GM12878 (cell line): Measurements from ENCODE around the gene PLA2G15. TPM values are rescaled to one million over a fixed set of nuclear protein-coding genes. Genes with fewer than 3 reads are reported as not detected.

Source experiments
- ATAC-seq: fragments of 200-7000 bp; cut with Tn5 transposase; 3 replicates; pipeline ENCODE4 v1.9.1; 2020; ENCODE audit warnings: mild to moderate bottlenecking, moderate library complexity
- BruUV-seq: library from RNA; stranded (reverse); fragments of 400-500 nt; replicated peaks from 2 replicates; lab custom pipeline; 2021; lab: Mats Ljungman, UMichigan
- CTCF ChIA-PET: fragments of 300-600 bp; sonication (Branson Sonifier 250); formaldehyde crosslinking; extraction: SDS; loops from one replicate; lab custom pipeline; 2021; ENCODE audit warnings: inconsistent platforms; lab: Yijun Ruan, JAX
- POLR2A ChIA-PET: fragments of 350-600 bp; formaldehyde crosslinking; extraction: SDS; loops from one replicate; lab custom pipeline; 2021; ENCODE audit warnings: inconsistent platforms; lab: Charles Lee
- RAD21 ChIA-PET: fragments of 300-600 bp; sonication (Branson Sonifier 250); formaldehyde crosslinking; loops from one replicate; lab custom pipeline; 2023; ENCODE audit warnings: antibody characterized with exemption; ENCODE audit not compliant: unreplicated experiment; lab: Charles Lee
- SMC1A ChIA-PET: fragments of 300-600 bp; sonication (Branson Sonifier 250); formaldehyde crosslinking; loops from one replicate; lab custom pipeline; 2023; ENCODE audit not compliant: unreplicated experiment, uncharacterized antibody; lab: Charles Lee
- DNase-seq: peaks from one replicate; pipeline ENCODE4 v3.0.0-alpha.2; 2011; ENCODE audit warnings: low read depth, low spot score
- FAIRE-seq: peaks from 3 replicates; lab custom pipeline; 2011; peaks lifted over from hg19 to GRCh38; lab: Jason Lieb, UNC
- H2AFZ ChIP-seq: 2 replicates; pipeline ENCODE4 v1.6.0; 2011; ENCODE audit warnings: low read depth, low read length, control low read depth; ENCODE audit not compliant: control insufficient read depth
- H3K27ac ChIP-seq: 2 replicates; pipeline ENCODE4 v1.5.1; 2011; ENCODE audit warnings: control low read depth; ENCODE audit not compliant: control insufficient read depth, insufficient read depth
- H3K27me3 ChIP-seq, 2 experiments: replicated peaks in 1 of 2; 2 replicates each; pipeline versions ENCODE4 v1.6.0 to v1.6.1; 2011; ENCODE audit warnings: low read length in 1 of 2; ENCODE audit not compliant: control insufficient read depth in 2 of 2, insufficient read depth in 2 of 2
- H3K36me3 ChIP-seq, 2 experiments: 2 replicates each; pipeline ENCODE4 v1.5.1; 2011; ENCODE audit warnings: low read length in 1 of 2; ENCODE audit not compliant: control insufficient read depth in 2 of 2, insufficient read depth in 2 of 2
- H3K4me1 ChIP-seq: 2 replicates; pipeline ENCODE4 v1.6.1; 2011; ENCODE audit warnings: mild to moderate bottlenecking, low read length, moderate library complexity, mixed read lengths; ENCODE audit not compliant: control insufficient read depth, insufficient read depth
- H3K4me2 ChIP-seq: 2 replicates; pipeline ENCODE4 v1.6.0; 2011; ENCODE audit warnings: control low read depth; ENCODE audit not compliant: control insufficient read depth, insufficient read depth
- H3K4me3 ChIP-seq: fragments of 200-600 bp; sonication (generic); 2 replicates; pipeline ENCODE4 v1.5.1; 2016
- H3K79me2 ChIP-seq: 2 replicates; pipeline ENCODE4 v1.6.0; 2011; ENCODE audit warnings: low read length; ENCODE audit not compliant: control insufficient read depth, insufficient read depth
- H3K9ac ChIP-seq: 2 replicates; pipeline ENCODE4 v1.8.0; 2011; ENCODE audit warnings: low read length, control low read depth, mixed read lengths; ENCODE audit not compliant: control insufficient read depth, insufficient read depth
- H3K9me3 ChIP-seq: replicated peaks from 3 replicates; pipeline ENCODE4 v1.5.1; 2011; ENCODE audit warnings: mild to moderate bottlenecking, low read length; ENCODE audit not compliant: control insufficient read depth, insufficient read depth
- H4K20me1 ChIP-seq: 2 replicates; pipeline ENCODE4 v1.6.0; 2011; ENCODE audit not compliant: control insufficient read depth, insufficient read depth
- CHD4 ChIP-seq: fragments of 200-600 bp; sonication (generic); IDR thresholded peaks from 2 replicates; pipeline ENCODE4 v1.6.1; 2016; ENCODE audit warnings: mild to moderate bottlenecking
- IKZF1 ChIP-seq: fragments of 450-650 bp; conservative IDR thresholded peaks from 2 replicates; pipeline ENCODE4 v1.6.1; 2017; ENCODE audit warnings: antibody characterized with exemption, mild to moderate bottlenecking
- JUND ChIP-seq: IDR thresholded peaks from 2 replicates; pipeline ENCODE4 v1.6.1; 2012; ENCODE audit warnings: low read depth, mild to moderate bottlenecking, low read length, improper control_type of control experiment, moderate library complexity
- NFYA ChIP-seq: IDR thresholded peaks from 2 replicates; pipeline ENCODE4 v1.6.1; 2011; ENCODE audit warnings: low read depth, mild to moderate bottlenecking, low read length, improper control_type of control experiment, borderline replicate concordance
- NRF1 ChIP-seq: conservative IDR thresholded peaks from 2 replicates; pipeline ENCODE4 v1.6.1; 2011; ENCODE audit warnings: mild to moderate bottlenecking, low read depth, low read length, improper control_type of control experiment
- RB1 ChIP-seq: fragments of 450-650 bp; formaldehyde crosslinking; IDR thresholded peaks from 2 replicates; pipeline ENCODE4 v1.6.1; 2017; ENCODE audit warnings: mild to moderate bottlenecking, borderline replicate concordance
- SMARCA5 ChIP-seq: fragments of 450-650 bp; IDR thresholded peaks from 2 replicates; pipeline ENCODE4 v1.6.1; 2017; ENCODE audit warnings: mild to moderate bottlenecking
- SUZ12 ChIP-seq: fragments of 200-600 bp; sonication (generic); IDR thresholded peaks from one replicate; pipeline ENCODE4 v1.6.1; 2018; ENCODE audit warnings: antibody characterized with exemption, mild to moderate bottlenecking; ENCODE audit not compliant: unreplicated experiment
- WGBS: methylation state at CpG from one replicate; pipeline ENCODE4 v1.1.6; 2016; ENCODE audit warnings: low lambda C conversion rate; ENCODE audit not compliant: insufficient replicate concordance, insufficient coverage; ENCODE audit errors: missing lambda C conversion rate; 5-methylcytosine and 5-hydroxymethylcytosine counted together
- in situ Hi-C: fragments of 300-500 bp; cut with MboI; formaldehyde crosslinking; loops from 9 replicates; pipeline ENCODE4 v1.14.3; 2018; ENCODE audit warnings: mixed read lengths
- intact Hi-C: fragments of 100-400 bp; cut with micrococcal nuclease; formaldehyde crosslinking; loops from one replicate; pipeline ENCODE4 v1.14.2; 2022; ENCODE audit not compliant: unreplicated experiment
- polyA plus RNA-seq, 11 experiments: library from polyadenylated mRNA; depleted of rRNA in 4 of 11; unstranded in 6 of 11; stranded (reverse) in 5 of 11; fragments of >200 nt; fragmentation: Nextera tagmentation in 4 of 11; fragmentation: Illumina TruSeq in 1 of 11; extraction: Ambion mirVana in 4 of 11; extraction: Trizol in 1 of 11; gene quantifications; 1 replicate in 1 of 11; 2 replicates in 10 of 11; pipeline versions ENCODE4 v1.2.1 to v1.2.3, GENCODE V29; 2011 to 2016; ENCODE audit warnings: inconsistent platforms in 2 of 11, missing spikeins in 2 of 11, low read depth in 1 of 11
- total RNA-seq, 4 experiments: library from RNA; depleted of rRNA in 3 of 4; stranded (reverse); fragments of >200 nt in 3 of 4; fragmentation: Illumina TruSeq in 1 of 4; extraction: Trizol in 1 of 4; gene quantifications; 2 replicates each; pipeline versions ENCODE4 v1.2.1 to v1.2.3, GENCODE V29; 2013 to 2021
- TF ChIP-seq, protein P1 (sequence below): fragments of 450-650 bp; IDR thresholded peaks from 2 replicates; pipeline ENCODE4 v1.6.1; 2014; ENCODE audit warnings: mild to moderate bottlenecking
- TF ChIP-seq, protein P2 (sequence below): IDR thresholded peaks from 2 replicates; pipeline ENCODE4 v1.6.1; 2012; ENCODE audit warnings: low read depth, low read length, improper control_type of control experiment

PLA2G15 gene
- total and polyA plus RNA-seq, 10 of the 15 experiments (the other 5 are each of a cell fraction or from before 2014, with no cell fraction given) = 0.31 to 9.4 (median 6.8) TPM

GRCh38 chr16:68259007-68259825 is 14.0 kb downstream of the PLA2G15 start:
- H2AFZ ChIP-seq = no peak overlapping the region
- FAIRE-seq (no peak), ATAC-seq (no peak), DNase-seq (no peak)
- H3K4me3 ChIP-seq = no peak overlapping the region
- WGBS = 93% methylated on average over 25 of the region's 27 CpGs
- ChIA-PET CTCF (interaction anchor here (0.6 to 9.0 kb wide), 8 partner anchors 13 to 165 kb away, joined by 3 to 747 read pairs (median 7); partner anchors contain the start of gene PLA2G15), SMC1A (interaction anchor here (0.9 to 18.5 kb wide), 10 partner anchors 15 to 125 kb away, joined by 3 to 253 read pairs (median 9); no protein-coding TSS in a partner anchor), RAD21 (interaction anchor here (1.4 to 10.2 kb wide), 6 partner anchors 24 to 188 kb away, joined by 3 to 399 read pairs (median 6); partner anchors contain the start of genes PRMT7 and SLC7A6OS), POLR2A (interaction anchor here (0.6 to 1.9 kb wide), 5 partner anchors 26 to 227 kb away, joined by 3 to 17 read pairs (median 6); partner anchors contain the start of gene NFATC3)
- peaks cover 0 to 7% of the 10 kb centered on the region in 2 experiments; a peak in 3 of 4 replicates for H3K36me3 ChIP-seq
- intact Hi-C loops (no loop called here), in situ Hi-C loops (loop anchor here (5.0 kb wide), 1 partner anchor 68 kb away; no protein-coding TSS in a partner anchor)
- peaks cover 29% of the 10 kb centered on the region for H3K4me1 ChIP-seq
- peaks cover 8% of the 10 kb centered on the region for H3K79me2 ChIP-seq
- no peak overlapping the region for H3K9ac ChIP-seq
- H3K4me2 ChIP-seq = no peak overlapping the region
- TF ChIP-seq SMARCA5 (no peak), CHD4 (no peak), NFYA (no peak), JUND (no peak), RB1 (no peak), NRF1 (no peak), SUZ12 (no peak), IKZF1 (no peak)
- TF ChIP-seq, protein P1, sequence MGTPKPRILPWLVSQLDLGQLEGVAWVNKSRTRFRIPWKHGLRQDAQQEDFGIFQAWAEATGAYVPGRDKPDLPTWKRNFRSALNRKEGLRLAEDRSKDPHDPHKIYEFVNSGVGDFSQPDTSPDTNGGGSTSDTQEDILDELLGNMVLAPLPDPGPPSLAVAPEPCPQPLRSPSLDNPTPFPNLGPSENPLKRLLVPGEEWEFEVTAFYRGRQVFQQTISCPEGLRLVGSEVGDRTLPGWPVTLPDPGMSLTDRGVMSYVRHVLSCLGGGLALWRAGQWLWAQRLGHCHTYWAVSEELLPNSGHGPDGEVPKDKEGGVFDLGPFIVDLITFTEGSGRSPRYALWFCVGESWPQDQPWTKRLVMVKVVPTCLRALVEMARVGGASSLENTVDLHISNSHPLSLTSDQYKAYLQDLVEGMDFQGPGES = no peak
- TF ChIP-seq, protein P2, sequence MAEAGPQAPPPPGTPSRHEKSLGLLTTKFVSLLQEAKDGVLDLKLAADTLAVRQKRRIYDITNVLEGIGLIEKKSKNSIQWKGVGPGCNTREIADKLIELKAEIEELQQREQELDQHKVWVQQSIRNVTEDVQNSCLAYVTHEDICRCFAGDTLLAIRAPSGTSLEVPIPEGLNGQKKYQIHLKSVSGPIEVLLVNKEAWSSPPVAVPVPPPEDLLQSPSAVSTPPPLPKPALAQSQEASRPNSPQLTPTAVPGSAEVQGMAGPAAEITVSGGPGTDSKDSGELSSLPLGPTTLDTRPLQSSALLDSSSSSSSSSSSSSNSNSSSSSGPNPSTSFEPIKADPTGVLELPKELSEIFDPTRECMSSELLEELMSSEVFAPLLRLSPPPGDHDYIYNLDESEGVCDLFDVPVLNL = no peak
- no peaks in the 10 kb centered on the region for H3K27me3 ChIP-seq
- H3K27ac ChIP-seq = no peak overlapping the region
- H4K20me1 ChIP-seq = no peaks in the 10 kb centered on the region
- no TSS peak for BruUV-seq
- H3K9me3 ChIP-seq = no peaks in the 10 kb centered on the region
